HepG2 (cell line): ENCODE measurements around the gene SNRNP200. TPM values are rescaled to one million over a fixed set of nuclear protein-coding genes. Genes with fewer than 3 reads are reported as not detected.

ENCODE experiments used
- CCDC6 ChIP-seq: sonication (generic); formaldehyde crosslinking; IDR thresholded peaks from 2 replicates; pipeline ENCODE4 v1.8.1; 2022; ENCODE audit warnings: mild to moderate bottlenecking, missing genetic modification reagents, moderate library complexity
- ETV6 ChIP-seq: sonication (generic); formaldehyde crosslinking; conservative IDR thresholded peaks from 2 replicates; pipeline ENCODE4 v1.4.0; 2020; ENCODE audit warnings: missing genetic modification reagents
- FOSL2 ChIP-seq: sonication (generic); formaldehyde crosslinking; IDR thresholded peaks from 2 replicates; pipeline ENCODE4 v1.4.0; 2020; ENCODE audit warnings: missing genetic modification reagents
- FOXP1 ChIP-seq, 2 experiments: fragments of 450-650 bp in 1 of 2; IDR thresholded peaks; 2 replicates each; pipeline ENCODE4 v1.6.1; 2017 to 2018; ENCODE audit warnings: antibody characterized with exemption in 1 of 2
- HNF1A ChIP-seq, 2 experiments: sonication (generic) in 1 of 2; formaldehyde crosslinking in 1 of 2; IDR thresholded peaks; 2 replicates each; pipeline versions ENCODE4 v1.4.0 to v1.6.1; 2016 to 2020; ENCODE audit warnings: borderline replicate concordance in 1 of 2, low read depth in 1 of 2, mild to moderate bottlenecking in 1 of 2, missing genetic modification reagents in 1 of 2
- HNRNPUL1 ChIP-seq: fragments of 200-400 bp; formaldehyde crosslinking; IDR thresholded peaks from 2 replicates; pipeline ENCODE4 v1.6.1; 2017; ENCODE audit warnings: low read depth, mild to moderate bottlenecking, low read length, moderate library complexity
- KMT2A ChIP-seq: sonication (generic); formaldehyde crosslinking; IDR thresholded peaks from 2 replicates; pipeline ENCODE4 v1.4.0; 2020; ENCODE audit warnings: missing genetic modification reagents
- MAFG ChIP-seq: sonication (generic); formaldehyde crosslinking; IDR thresholded peaks from 2 replicates; pipeline ENCODE4 v1.5.1; 2020; ENCODE audit warnings: mild to moderate bottlenecking, missing genetic modification reagents
- PHF8 ChIP-seq: sonication (generic); formaldehyde crosslinking; IDR thresholded peaks from 2 replicates; pipeline ENCODE4 v1.5.0; 2020; ENCODE audit warnings: missing genetic modification reagents
- POLR2G ChIP-seq: fragments of 200-400 bp; formaldehyde crosslinking; IDR thresholded peaks from 2 replicates; pipeline ENCODE4 v1.6.1; 2018; ENCODE audit warnings: mild to moderate bottlenecking, low read depth, low read length, moderate library complexity
- REST ChIP-seq, 2 experiments: IDR thresholded peaks; 2 replicates each; pipeline ENCODE4 v1.6.1; 2011 to 2012; ENCODE audit warnings: low read length in 2 of 2, borderline replicate concordance in 1 of 2, low read depth in 1 of 2, mild to moderate bottlenecking in 1 of 2, moderate library complexity in 1 of 2
- SMYD3 ChIP-seq: sonication (generic); formaldehyde crosslinking; IDR thresholded peaks from 2 replicates; pipeline ENCODE4 v1.8.1; 2023; ENCODE audit warnings: mild to moderate bottlenecking, missing genetic modification reagents
- SOX13 ChIP-seq, 3 experiments: fragments of 450-650 bp in 1 of 3; sonication (generic) in 1 of 3; formaldehyde crosslinking in 1 of 3; IDR thresholded peaks in 2 of 3; conservative IDR thresholded peaks in 1 of 3; 2 replicates each; pipeline versions ENCODE4 v1.5.0 to v1.6.1; 2016 to 2020; ENCODE audit warnings: antibody characterized with exemption in 1 of 3, mild to moderate bottlenecking in 1 of 3, missing compliant biosample characterization in 1 of 3, missing genetic modification reagents in 1 of 3, moderate library complexity in 1 of 3
- SPEN ChIP-seq: sonication (generic); formaldehyde crosslinking; IDR thresholded peaks from 2 replicates; pipeline ENCODE4 v1.5.1; 2020; ENCODE audit warnings: low read depth, mild to moderate bottlenecking, missing genetic modification reagents
- ZNF138 ChIP-seq: sonication (generic); formaldehyde crosslinking; IDR thresholded peaks from 2 replicates; pipeline ENCODE4 v1.5.0; 2020; ENCODE audit warnings: mild to moderate bottlenecking, low read depth, missing genetic modification reagents
- ZNF652 ChIP-seq: IDR thresholded peaks from 2 replicates; pipeline ENCODE4 v1.6.1; 2016; ENCODE audit warnings: low read depth, borderline replicate concordance
- polyA plus RNA-seq, 8 experiments: library from polyadenylated mRNA; depleted of rRNA in 3 of 8; stranded (reverse) in 7 of 8; unstranded in 1 of 8; fragments of >200 nt; fragmentation: Illumina TruSeq in 4 of 8; extraction: Trizol in 4 of 8; gene quantifications; 2 replicates each; pipeline versions ENCODE4 v1.2.1 to v1.2.3, GENCODE V29; 2011 to 2016; ENCODE audit warnings: low read depth in 4 of 8, missing spikeins in 1 of 8, mixed read lengths in 1 of 8; ENCODE audit not compliant: insufficient read depth in 1 of 8
- total RNA-seq, 5 experiments: library from RNA; depleted of rRNA; stranded (reverse); fragments of >200 nt; fragmentation: Illumina TruSeq; extraction: Trizol; gene quantifications; 2 replicates each; pipeline ENCODE4 v1.2.3, GENCODE V29; 2016; ENCODE audit warnings: low read depth in 1 of 5
- TF ChIP-seq, protein P1 (sequence below): sonication (generic); formaldehyde crosslinking; IDR thresholded peaks from 2 replicates; pipeline ENCODE4 v1.5.0; 2020; ENCODE audit warnings: mild to moderate bottlenecking, missing genetic modification reagents, moderate library complexity

Gene SNRNP200
- total and polyA plus RNA-seq, 2 of the 13 experiments (the other 11 are each of a cell fraction or from before 2014, with no cell fraction given), result 99.0 to 232 TPM

- TF ChIP-seq SOX13 (IDR thresholded peaks at IDR 0.05) (no peak; the same call in 1 of the 2 replicates), SOX13 (CRISPR knock-in tag; conservative IDR thresholded peaks at IDR 0.05 in 1 of 2, IDR thresholded peaks at IDR 0.05 in 1 of 2) (peak in 1 of 2 experiments; percentile 80; a peak in 2 of 4 replicates), FOXP1 (IDR thresholded peaks at IDR 0.05) (peak; percentile 98), FOXP1 (CRISPR knock-in tag; IDR thresholded peaks at IDR 0.05) (peak; percentile 99), HNF1A (IDR thresholded peaks at IDR 0.05; ENCODE audit: low read depth) (peak; percentile 45; the same call in 1 of the 2 replicates), HNF1A (CRISPR knock-in tag; IDR thresholded peaks at IDR 0.05; ENCODE audit: borderline replicate concordance) (peak; percentile 72; the same call in 1 of the 2 replicates), ETV6 (CRISPR knock-in tag) (0 out of 2 replicates have a peak, but pooled peaks have one; percentile 13), PHF8 (CRISPR knock-in tag) (peak; percentile 46; the same call in 1 of the 2 replicates), ZNF652 (no peak), HNRNPUL1 (no peak), MAFG (CRISPR knock-in tag) (no peak), ZNF138 (CRISPR knock-in tag) (no peak), KMT2A (CRISPR knock-in tag) (peak; percentile 71; the same call in 1 of the 2 replicates), CCDC6 (CRISPR knock-in tag) (peak; percentile 54; the same call in 1 of the 2 replicates), REST (IDR thresholded peaks at IDR 0.05; ENCODE audit: borderline replicate concordance in 1 of 2, low read depth in 1 of 2, low read length in 2 of 2) (peak in 1 of 2 experiments; percentile 28; a peak in 2 of 4 replicates), POLR2G (peak; percentile 91), SMYD3 (CRISPR knock-in tag) (0 out of 2 replicates have a peak, but pooled peaks have one; percentile 9), SPEN (peak; percentile 86), FOSL2 (CRISPR knock-in tag) (peak; percentile 99)
- TF ChIP-seq, protein P1, sequence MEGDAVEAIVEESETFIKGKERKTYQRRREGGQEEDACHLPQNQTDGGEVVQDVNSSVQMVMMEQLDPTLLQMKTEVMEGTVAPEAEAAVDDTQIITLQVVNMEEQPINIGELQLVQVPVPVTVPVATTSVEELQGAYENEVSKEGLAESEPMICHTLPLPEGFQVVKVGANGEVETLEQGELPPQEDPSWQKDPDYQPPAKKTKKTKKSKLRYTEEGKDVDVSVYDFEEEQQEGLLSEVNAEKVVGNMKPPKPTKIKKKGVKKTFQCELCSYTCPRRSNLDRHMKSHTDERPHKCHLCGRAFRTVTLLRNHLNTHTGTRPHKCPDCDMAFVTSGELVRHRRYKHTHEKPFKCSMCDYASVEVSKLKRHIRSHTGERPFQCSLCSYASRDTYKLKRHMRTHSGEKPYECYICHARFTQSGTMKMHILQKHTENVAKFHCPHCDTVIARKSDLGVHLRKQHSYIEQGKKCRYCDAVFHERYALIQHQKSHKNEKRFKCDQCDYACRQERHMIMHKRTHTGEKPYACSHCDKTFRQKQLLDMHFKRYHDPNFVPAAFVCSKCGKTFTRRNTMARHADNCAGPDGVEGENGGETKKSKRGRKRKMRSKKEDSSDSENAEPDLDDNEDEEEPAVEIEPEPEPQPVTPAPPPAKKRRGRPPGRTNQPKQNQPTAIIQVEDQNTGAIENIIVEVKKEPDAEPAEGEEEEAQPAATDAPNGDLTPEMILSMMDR (CRISPR knock-in tag), result peak; percentile 67
Observed at GRCh38 chr2:96260387-96261260, 44.7 kb downstream of the SNRNP200 start (continued).
